Measurements from ENCODE around the gene TIAM2.

The TIAM2 gene

DNA sequence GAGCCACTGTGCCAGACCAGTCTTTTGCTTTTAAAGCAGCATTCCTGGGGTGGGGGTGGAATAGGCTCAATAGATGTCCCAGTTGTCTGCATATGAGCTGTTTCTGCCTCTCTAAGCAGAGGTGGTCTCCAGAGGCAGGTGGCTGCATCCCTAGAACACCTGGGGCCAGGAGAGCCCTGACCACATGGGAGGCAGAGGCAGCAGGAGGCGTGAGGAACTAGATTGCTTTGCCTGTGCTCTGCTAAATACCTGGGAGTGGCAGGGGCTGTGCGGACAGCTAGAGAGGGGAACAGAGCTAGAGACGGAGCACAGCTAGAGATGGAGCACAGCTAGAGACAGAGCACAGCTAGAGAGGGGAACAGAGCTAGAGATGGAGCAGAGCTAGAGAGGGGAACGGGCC, 239.6 kb downstream of the TIAM2 start:
- Histone ChIP-seq H3K4me1 (ENCODE audit: low read length) (no peaks in the 10 kb centered on the region), H3K36me3 (replicated peaks; ENCODE audit: insufficient read depth, low read length) (no peaks in the 10 kb centered on the region), H3F3A (ENCODE audit: insufficient read depth, low read length) (no peaks in the 10 kb centered on the region), H3K9me3 (replicated peaks; ENCODE audit: insufficient read depth, low read length) (no peaks in the 10 kb centered on the region), H3K4me3 (ENCODE audit: low read length) (no peak overlapping the region), H4K20me1 (ENCODE audit: insufficient read depth, low read length) (no peaks in the 10 kb centered on the region), H3K27me3 (replicated peaks; ENCODE audit: insufficient read depth, low read length) (no peaks in the 10 kb centered on the region), H2AFZ (ENCODE audit: low read length) (no peak overlapping the region), H3K27ac (ENCODE audit: low read length) (no peak overlapping the region), H3K9ac (ENCODE audit: low read length) (no peak overlapping the region), H3K79me2 (ENCODE audit: low read length) (no peaks in the 10 kb centered on the region), H3K9me2 (replicated peaks; ENCODE audit: insufficient read depth, low read length) (no peaks in the 10 kb centered on the region), H3K4me2 (ENCODE audit: low read depth, low read length) (no peak overlapping the region)
- TF ChIP-seq EZH2 (optimal IDR thresholded peaks at IDR 0.05; ENCODE audit: low read depth, low read length) (no peak), EZH2phosphoT487 (IDR thresholded peaks at IDR 0.05; ENCODE audit: low read length) (no peak)
- TF ChIP-seq, protein P1, sequence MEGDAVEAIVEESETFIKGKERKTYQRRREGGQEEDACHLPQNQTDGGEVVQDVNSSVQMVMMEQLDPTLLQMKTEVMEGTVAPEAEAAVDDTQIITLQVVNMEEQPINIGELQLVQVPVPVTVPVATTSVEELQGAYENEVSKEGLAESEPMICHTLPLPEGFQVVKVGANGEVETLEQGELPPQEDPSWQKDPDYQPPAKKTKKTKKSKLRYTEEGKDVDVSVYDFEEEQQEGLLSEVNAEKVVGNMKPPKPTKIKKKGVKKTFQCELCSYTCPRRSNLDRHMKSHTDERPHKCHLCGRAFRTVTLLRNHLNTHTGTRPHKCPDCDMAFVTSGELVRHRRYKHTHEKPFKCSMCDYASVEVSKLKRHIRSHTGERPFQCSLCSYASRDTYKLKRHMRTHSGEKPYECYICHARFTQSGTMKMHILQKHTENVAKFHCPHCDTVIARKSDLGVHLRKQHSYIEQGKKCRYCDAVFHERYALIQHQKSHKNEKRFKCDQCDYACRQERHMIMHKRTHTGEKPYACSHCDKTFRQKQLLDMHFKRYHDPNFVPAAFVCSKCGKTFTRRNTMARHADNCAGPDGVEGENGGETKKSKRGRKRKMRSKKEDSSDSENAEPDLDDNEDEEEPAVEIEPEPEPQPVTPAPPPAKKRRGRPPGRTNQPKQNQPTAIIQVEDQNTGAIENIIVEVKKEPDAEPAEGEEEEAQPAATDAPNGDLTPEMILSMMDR (IDR thresholded peaks at IDR 0.05; ENCODE audit: low read length) = no peak
- no peak for DNase-seq

DNA sequence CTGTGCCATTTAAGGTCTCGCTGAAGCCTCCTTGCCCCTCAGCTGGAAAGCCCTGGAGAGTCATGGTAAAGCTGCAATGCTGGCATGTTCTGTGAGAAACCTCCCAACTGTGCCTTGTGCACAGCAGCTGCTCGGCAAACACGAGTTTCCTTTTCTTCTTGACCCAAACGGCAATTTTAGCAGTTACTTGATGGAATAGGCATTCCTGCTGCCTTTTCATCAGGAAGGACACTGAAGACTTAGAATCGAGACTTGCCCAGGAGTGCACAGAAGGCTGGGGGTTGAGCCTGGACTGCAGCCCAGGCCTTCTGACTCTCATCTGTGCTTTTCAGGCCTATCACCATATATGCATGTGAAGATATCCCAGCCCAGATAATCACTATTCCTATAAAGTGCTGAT, 240.0 kb downstream of the TIAM2 start:
- H3K4me1 ChIP-seq (ENCODE audit: low read length) = no peaks in the 10 kb centered on the region
- H3K36me3 ChIP-seq (replicated peaks; ENCODE audit: insufficient read depth, low read length) = no peaks in the 10 kb centered on the region
- TF ChIP-seq, protein P1 (IDR thresholded peaks at IDR 0.05; ENCODE audit: low read length) = no peak
- no peak for TF ChIP-seq EZH2 (optimal IDR thresholded peaks at IDR 0.05; ENCODE audit: low read depth, low read length)
- no peak for TF ChIP-seq EZH2phosphoT487 (IDR thresholded peaks at IDR 0.05; ENCODE audit: low read length)
- H3F3A ChIP-seq (ENCODE audit: insufficient read depth, low read length) = no peaks in the 10 kb centered on the region
- H3K9ac ChIP-seq (ENCODE audit: low read length) = no peak overlapping the region
- no peaks in the 10 kb centered on the region for H3K9me3 ChIP-seq (replicated peaks; ENCODE audit: insufficient read depth, low read length)
- no peaks in the 10 kb centered on the region for H3K9me2 ChIP-seq (replicated peaks; ENCODE audit: insufficient read depth, low read length)
- H3K27me3 ChIP-seq (replicated peaks; ENCODE audit: insufficient read depth, low read length) = no peaks in the 10 kb centered on the region
- H2AFZ ChIP-seq (ENCODE audit: low read length) = no peak overlapping the region
- no peaks in the 10 kb centered on the region for H4K20me1 ChIP-seq (ENCODE audit: insufficient read depth, low read length)
- H3K4me2 ChIP-seq (ENCODE audit: low read depth, low read length) = no peak overlapping the region
- DNase-seq = no peak
- H3K4me3 ChIP-seq (ENCODE audit: low read length) = no peak overlapping the region
- no peaks in the 10 kb centered on the region for H3K79me2 ChIP-seq (ENCODE audit: low read length)
- H3K27ac ChIP-seq (ENCODE audit: low read length) = no peak overlapping the region

DNA sequence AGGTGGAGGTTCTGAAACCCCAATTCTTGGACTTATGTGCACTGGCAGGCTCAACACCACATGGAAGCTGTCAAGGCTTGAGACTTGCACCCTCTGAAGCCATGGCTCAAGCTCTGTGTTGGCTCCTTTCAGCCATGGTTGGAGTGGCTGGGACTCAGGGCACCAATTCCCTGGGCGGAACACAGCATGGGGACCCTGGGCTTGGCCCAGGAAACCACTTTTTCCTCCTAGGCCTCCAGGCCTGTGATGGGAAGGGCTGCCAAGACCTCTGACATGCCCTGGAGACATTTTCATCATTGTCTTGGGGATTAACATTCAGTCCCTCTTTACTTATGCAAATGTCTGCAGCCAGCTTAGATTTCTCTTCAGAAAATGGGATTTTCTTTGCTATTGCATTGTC, 242.5 kb downstream of the TIAM2 start:
- Histone ChIP-seq H3K9ac (ENCODE audit: low read length) (no peak overlapping the region), H3K36me3 (replicated peaks; ENCODE audit: insufficient read depth, low read length) (no peaks in the 10 kb centered on the region), H3K27ac (ENCODE audit: low read length) (no peak overlapping the region), H3F3A (ENCODE audit: insufficient read depth, low read length) (no peaks in the 10 kb centered on the region), H3K9me2 (replicated peaks; ENCODE audit: insufficient read depth, low read length) (no peaks in the 10 kb centered on the region), H4K20me1 (ENCODE audit: insufficient read depth, low read length) (no peaks in the 10 kb centered on the region), H3K4me3 (ENCODE audit: low read length) (no peak overlapping the region), H3K9me3 (replicated peaks; ENCODE audit: insufficient read depth, low read length) (no peaks in the 10 kb centered on the region), H3K4me2 (ENCODE audit: low read depth, low read length) (no peak overlapping the region), H2AFZ (ENCODE audit: low read length) (no peak overlapping the region), H3K27me3 (replicated peaks; ENCODE audit: insufficient read depth, low read length) (no peaks in the 10 kb centered on the region), H3K4me1 (ENCODE audit: low read length) (no peaks in the 10 kb centered on the region), H3K79me2 (ENCODE audit: low read length) (no peaks in the 10 kb centered on the region)
- no peak for DNase-seq
- TF ChIP-seq EZH2 (optimal IDR thresholded peaks at IDR 0.05; ENCODE audit: low read depth, low read length) = no peak
- no peak for TF ChIP-seq EZH2phosphoT487 (IDR thresholded peaks at IDR 0.05; ENCODE audit: low read length)
- TF ChIP-seq, protein P1 (IDR thresholded peaks at IDR 0.05; ENCODE audit: low read length) = no peak

Data from MM.1S (cell line).